Ammon's horn (tissue), 1 donor: Measurements from ENCODE around the gene TLR6.

Experiments
- DNase-seq: peaks from one replicate; pipeline ENCODE4 v3.0.0-alpha.2; 2016; ENCODE audit warnings: low spot score

TLR6 gene

GRCh38 chr4:38867478-38868058, 11.0 kb upstream of the TLR6 start, which contains the start of gene FAM114A1:
Gene FAM114A1, plus strand, starts transcription at chr4:38867806. Its CDS starts 10,273 bp downstream, at chr4:38878079.
- peak; percentile 84 for DNase-seq

GRCh38 chr4:38866973-38867477, 10.4 kb upstream of the TLR6 start:
- no peak for DNase-seq

GRCh38 chr4:38865445-38865844, 8.8 kb upstream of the TLR6 start:
- no peak for DNase-seq

- DNase-seq, result no peak
Observed at GRCh38 chr4:38861791-38862190, 5.2 kb upstream of the TLR6 start.

- no peak for DNase-seq
Observed at GRCh38 chr4:38860788-38861424, 4.3 kb upstream of the TLR6 start.

GRCh38 chr4:38859501-38859900, 2.9 kb upstream of the TLR6 start:
- DNase-seq, result no peak

GRCh38 chr4:38858097-38858420, 1.4 kb upstream of the TLR6 start:
- no peak for DNase-seq

- DNase-seq, result peak; percentile 61
Observed at GRCh38 chr4:38857354-38858096, 908 bp upstream of the TLR6 start.

GRCh38 chr4:38856046-38856445, 571 bp downstream of the TLR6 start:
- no peak for DNase-seq

GRCh38 chr4:38855466-38855865, 1.2 kb downstream of the TLR6 start:
- no peak for DNase-seq

- no peak for DNase-seq
Observed at GRCh38 chr4:38846015-38846414, 10.6 kb downstream of the TLR6 start.

- no peak for DNase-seq
Observed at GRCh38 chr4:38842994-38843393, 13.6 kb downstream of the TLR6 start.

- DNase-seq, result no peak
Observed at GRCh38 chr4:38837849-38838248, 18.8 kb downstream of the TLR6 start.

- DNase-seq, result no peak
Observed at GRCh38 chr4:38837334-38837733, 19.3 kb downstream of the TLR6 start.

GRCh38 chr4:38834570-38834969, 22.0 kb downstream of the TLR6 start:
- DNase-seq, result no peak

- DNase-seq, result no peak
Observed at GRCh38 chr4:38832624-38833528, 23.7 kb downstream of the TLR6 start.

GRCh38 chr4:38832206-38832605, 24.4 kb downstream of the TLR6 start:
- no peak for DNase-seq

- DNase-seq, result no peak
Observed at GRCh38 chr4:38831653-38832052, 25.0 kb downstream of the TLR6 start.

GRCh38 chr4:38829237-38829636, 27.4 kb downstream of the TLR6 start:
- DNase-seq, result no peak

GRCh38 chr4:38823766-38824165, 32.9 kb downstream of the TLR6 start:
- no peak for DNase-seq

GRCh38 chr4:38822748-38823303, 33.8 kb downstream of the TLR6 start:
- no peak for DNase-seq

GRCh38 chr4:38821739-38822138, 34.9 kb downstream of the TLR6 start:
- no peak for DNase-seq
